ENCODE data around the gene TRAK1.

DNA sequence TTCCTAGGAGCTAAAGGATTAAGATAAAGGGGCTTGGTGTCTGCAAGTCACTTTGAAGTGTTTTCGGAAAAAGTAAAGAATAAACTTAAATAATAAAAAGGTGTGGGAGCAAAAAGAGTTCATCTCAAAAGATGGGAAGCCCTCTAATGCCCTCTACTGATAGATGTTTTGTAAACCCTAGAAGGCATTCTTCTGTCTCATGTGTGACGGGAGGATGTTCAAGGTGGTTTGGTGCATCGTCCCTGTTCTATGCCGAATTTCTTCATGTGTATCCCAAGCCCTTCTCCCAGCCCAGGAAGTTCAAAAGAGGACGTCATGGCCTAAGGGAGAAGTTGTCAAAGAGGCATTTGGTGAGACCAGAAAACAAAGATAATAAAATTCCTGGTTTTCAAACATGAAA lies 137.6 kb downstream of the TRAK1 start:
- TF ChIP-seq, protein P1, sequence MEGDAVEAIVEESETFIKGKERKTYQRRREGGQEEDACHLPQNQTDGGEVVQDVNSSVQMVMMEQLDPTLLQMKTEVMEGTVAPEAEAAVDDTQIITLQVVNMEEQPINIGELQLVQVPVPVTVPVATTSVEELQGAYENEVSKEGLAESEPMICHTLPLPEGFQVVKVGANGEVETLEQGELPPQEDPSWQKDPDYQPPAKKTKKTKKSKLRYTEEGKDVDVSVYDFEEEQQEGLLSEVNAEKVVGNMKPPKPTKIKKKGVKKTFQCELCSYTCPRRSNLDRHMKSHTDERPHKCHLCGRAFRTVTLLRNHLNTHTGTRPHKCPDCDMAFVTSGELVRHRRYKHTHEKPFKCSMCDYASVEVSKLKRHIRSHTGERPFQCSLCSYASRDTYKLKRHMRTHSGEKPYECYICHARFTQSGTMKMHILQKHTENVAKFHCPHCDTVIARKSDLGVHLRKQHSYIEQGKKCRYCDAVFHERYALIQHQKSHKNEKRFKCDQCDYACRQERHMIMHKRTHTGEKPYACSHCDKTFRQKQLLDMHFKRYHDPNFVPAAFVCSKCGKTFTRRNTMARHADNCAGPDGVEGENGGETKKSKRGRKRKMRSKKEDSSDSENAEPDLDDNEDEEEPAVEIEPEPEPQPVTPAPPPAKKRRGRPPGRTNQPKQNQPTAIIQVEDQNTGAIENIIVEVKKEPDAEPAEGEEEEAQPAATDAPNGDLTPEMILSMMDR (IDR thresholded peaks at IDR 0.05): no peak
- TF ChIP-seq POLR2A (IDR thresholded peaks at IDR 0.05): no peak
- no peak for TF ChIP-seq POLR2AphosphoS5 (IDR thresholded peaks at IDR 0.05)
- TF ChIP-seq EP300 (IDR thresholded peaks at IDR 0.05): no peak
